ENCODE measurements around the gene DLG2. TPM values are rescaled to one million over a fixed set of nuclear protein-coding genes. Genes with fewer than 3 reads are reported as not detected.

DLG2 gene
- total and polyA plus RNA-seq, 9 of the 15 experiments (the other 6 are each of a cell fraction or from before 2014, with no cell fraction given) = 0.52 to 1.6 (median 0.95) TPM

- no peaks in the 10 kb centered on the region for H3K79me2 ChIP-seq (ENCODE audit: control insufficient read depth, insufficient read depth, low read length)
- no peak for FAIRE-seq
- WGBS (ENCODE audit: insufficient coverage, low coverage, missing lambda C conversion rate) = 0% methylated on average over 1 of the region's 1 CpG
These were observed 279.9 kb downstream of the DLG2 start for GRCh38 chr11:85347291-85347690.

More at GRCh38 chr11:85347291-85347690, 279.9 kb downstream of the DLG2 start:
- Histone ChIP-seq H4K20me1 (replicated peaks; ENCODE audit: control insufficient read depth, insufficient read depth, low read length) (no peaks in the 10 kb centered on the region), H3K9me1 (ENCODE audit: control insufficient read depth, insufficient read depth, low read length) (no peaks in the 10 kb centered on the region), H3K9me3 (replicated peaks; ENCODE audit: control insufficient read depth, insufficient read depth, low read depth, low read length) (no peaks in the 10 kb centered on the region), H3K27me3 (ENCODE audit: control insufficient read depth in 2 of 2, insufficient read depth in 2 of 2, low read length in 2 of 2) (no peaks in the 10 kb centered on the region), H3K4me2 (ENCODE audit: insufficient read depth, low read length) (no peak overlapping the region), H3K27ac (ENCODE audit: extremely low read depth, low read depth, low read length) (no peak overlapping the region), H2AFZ (ENCODE audit: low read depth, low read length) (no peak overlapping the region), H3K36me3 (ENCODE audit: control insufficient read depth, insufficient read depth, low read length) (no peaks in the 10 kb centered on the region), H3K4me3 (no peak overlapping the region), H3K9ac (ENCODE audit: insufficient read depth in 1 of 2, low read depth in 2 of 2, low read length in 2 of 2) (no peak overlapping the region), H3K4me1 (replicated peaks in 1 of 2; ENCODE audit: control insufficient read depth in 2 of 2, insufficient read depth in 2 of 2, low read length in 2 of 2) (no peaks in the 10 kb centered on the region)
- intact Hi-C loops (cut with micrococcal nuclease) (no loop called here), in situ Hi-C loops (cut with MboI) (no loop called here)
- ATAC-seq (no peak), DNase-seq (ENCODE audit: extremely low read depth in 1 of 4, low spot score in 3 of 4) (no peak)
- ChIA-PET POLR2A (no interaction called here), CTCF (ENCODE audit: low intra/inter-chr PET ratio) (no interaction called here)
- TF ChIP-seq JUNB (CRISPR knock-in tag; conservative IDR thresholded peaks at IDR 0.05) = no peak
- no peak for TF ChIP-seq ZNF518B (CRISPR knock-in tag; IDR thresholded peaks at IDR 0.05)
- TF ChIP-seq SMARCA4 (IDR thresholded peaks at IDR 0.05) = no peak
- TF ChIP-seq RFX1 (IDR thresholded peaks at IDR 0.05) = no peak
- TF ChIP-seq KLF16 (IDR thresholded peaks at IDR 0.05) = no peak
- TF ChIP-seq, protein P1, sequence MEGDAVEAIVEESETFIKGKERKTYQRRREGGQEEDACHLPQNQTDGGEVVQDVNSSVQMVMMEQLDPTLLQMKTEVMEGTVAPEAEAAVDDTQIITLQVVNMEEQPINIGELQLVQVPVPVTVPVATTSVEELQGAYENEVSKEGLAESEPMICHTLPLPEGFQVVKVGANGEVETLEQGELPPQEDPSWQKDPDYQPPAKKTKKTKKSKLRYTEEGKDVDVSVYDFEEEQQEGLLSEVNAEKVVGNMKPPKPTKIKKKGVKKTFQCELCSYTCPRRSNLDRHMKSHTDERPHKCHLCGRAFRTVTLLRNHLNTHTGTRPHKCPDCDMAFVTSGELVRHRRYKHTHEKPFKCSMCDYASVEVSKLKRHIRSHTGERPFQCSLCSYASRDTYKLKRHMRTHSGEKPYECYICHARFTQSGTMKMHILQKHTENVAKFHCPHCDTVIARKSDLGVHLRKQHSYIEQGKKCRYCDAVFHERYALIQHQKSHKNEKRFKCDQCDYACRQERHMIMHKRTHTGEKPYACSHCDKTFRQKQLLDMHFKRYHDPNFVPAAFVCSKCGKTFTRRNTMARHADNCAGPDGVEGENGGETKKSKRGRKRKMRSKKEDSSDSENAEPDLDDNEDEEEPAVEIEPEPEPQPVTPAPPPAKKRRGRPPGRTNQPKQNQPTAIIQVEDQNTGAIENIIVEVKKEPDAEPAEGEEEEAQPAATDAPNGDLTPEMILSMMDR (IDR thresholded peaks at IDR 0.05 in 2 of 3, conservative IDR thresholded peaks at IDR 0.05 in 1 of 3; ENCODE audit: insufficient read depth in 2 of 3, low read depth in 1 of 3, low read length in 3 of 3) = no peak
- TF ChIP-seq RAD21 (CRISPR knock-in tag; conservative IDR thresholded peaks at IDR 0.05 in 1 of 2, IDR thresholded peaks at IDR 0.05 in 1 of 2) = no peak
- TF ChIP-seq ZNF707 (CRISPR knock-in tag; conservative IDR thresholded peaks at IDR 0.05) = no peak
- no TSS peak for BruUV-seq (replicated peaks)

All from K562 (cell line).